Progenitor cell of endocrine pancreas (in vitro differentiated cells): ENCODE results near the gene ANGEL2. TPM values are rescaled to one million over a fixed set of nuclear protein-coding genes. Genes with fewer than 3 reads are reported as not detected.

Experiments
- DNase-seq: peaks from one replicate; pipeline ENCODE4 v3.0.0; 2021; ENCODE audit warnings: low spot score; ENCODE audit not compliant: unreplicated experiment
- H3K27ac Mint-ChIP-seq: 2 replicates; pipeline ENCODE4 v1.8.0; 2021; ENCODE audit warnings: mild to moderate bottlenecking, moderate library complexity, mixed read lengths
- H3K27me3 Mint-ChIP-seq: 2 replicates; pipeline ENCODE4 v1.8.0; 2021; ENCODE audit warnings: mixed read lengths
- H3K36me3 Mint-ChIP-seq: 2 replicates; pipeline ENCODE4 v1.8.0; 2022; ENCODE audit warnings: mixed read lengths; ENCODE audit not compliant: insufficient read depth
- H3K4me1 Mint-ChIP-seq: 2 replicates; pipeline ENCODE4 v1.8.0; 2021; ENCODE audit warnings: low read depth, mixed read lengths
- H3K4me3 Mint-ChIP-seq: 2 replicates; pipeline ENCODE4 v1.8.0; 2021; ENCODE audit warnings: low read depth, mild to moderate bottlenecking, moderate library complexity, mixed read lengths
- H3K9me3 Mint-ChIP-seq: 2 replicates; pipeline ENCODE4 v1.8.0; 2021; ENCODE audit warnings: low read depth, mixed read lengths
- CTCF ChIP-seq: fragments of 200-600 bp; sonication (generic); IDR thresholded peaks from one replicate; pipeline ENCODE4 v1.5.0; 2021; ENCODE audit warnings: antibody characterized with exemption, mild to moderate bottlenecking; ENCODE audit not compliant: unreplicated experiment
- total RNA-seq: library from RNA; stranded (reverse); gene quantifications from 2 replicates; pipeline ENCODE4 v1.2.1, GENCODE V29; 2021

The ANGEL2 gene
- total RNA-seq, 1 donor from 2014 or later, result 50.6 TPM

GRCh38 chr1:213055767-213056166 is 40.1 kb upstream of the ANGEL2 start:
- H3K9me3 Mint-ChIP-seq, result peaks cover 6% of the 10 kb centered on the region

GRCh38 chr1:213054733-213055591 is 39.3 kb upstream of the ANGEL2 start:
- H3K4me1 Mint-ChIP-seq, result peaks cover 26% of the 10 kb centered on the region
- no peak for DNase-seq
- no peak overlapping the region for H3K4me3 Mint-ChIP-seq
- H3K9me3 Mint-ChIP-seq, result peaks cover 14% of the 10 kb centered on the region
- no peak overlapping the region for H3K27ac Mint-ChIP-seq
- H3K36me3 Mint-ChIP-seq, result peaks cover 6% of the 10 kb centered on the region
- TF ChIP-seq CTCF, result no peak
- no peaks in the 10 kb centered on the region for H3K27me3 Mint-ChIP-seq

More at GRCh38 chr1:213055767-213056166, 40.1 kb upstream of the ANGEL2 start:
- Mint-ChIP-seq H3K27ac (no peak overlapping the region), H3K27me3 (no peaks in the 10 kb centered on the region), H3K36me3 (peaks cover 4% of the 10 kb centered on the region), H3K4me1 (peaks cover 20% of the 10 kb centered on the region), H3K4me3 (no peak overlapping the region)
- no peak for DNase-seq
- TF ChIP-seq CTCF, result no peak

GRCh38 chr1:213054142-213054541 is 38.5 kb upstream of the ANGEL2 start:
- Mint-ChIP-seq H3K36me3 (peaks cover 4% of the 10 kb centered on the region), H3K4me1 (peaks cover 26% of the 10 kb centered on the region), H3K9me3 (peaks cover 12% of the 10 kb centered on the region), H3K27me3 (no peaks in the 10 kb centered on the region), H3K4me3 (no peak overlapping the region), H3K27ac (no peak overlapping the region)
- no peak for DNase-seq
- TF ChIP-seq CTCF, result no peak

- no peaks in the 10 kb centered on the region for H3K27me3 Mint-ChIP-seq
- H3K4me1 Mint-ChIP-seq, result peaks cover 26% of the 10 kb centered on the region
- TF ChIP-seq CTCF, result no peak
Measured at GRCh38 chr1:213053455-213053854, 37.8 kb upstream of the ANGEL2 start.

GRCh38 chr1:213051881-213052202 is 36.2 kb upstream of the ANGEL2 start:
- H3K4me3 Mint-ChIP-seq, result peak overlapping the region; percentile 95
- peaks cover 11% of the 10 kb centered on the region for H3K9me3 Mint-ChIP-seq
- no peak for DNase-seq
- H3K4me1 Mint-ChIP-seq, result peaks cover 28% of the 10 kb centered on the region
- no peak for TF ChIP-seq CTCF
- H3K27me3 Mint-ChIP-seq, result no peaks in the 10 kb centered on the region
- H3K27ac Mint-ChIP-seq, result peak overlapping the region; percentile 95
- H3K36me3 Mint-ChIP-seq, result peaks cover 1% of the 10 kb centered on the region

More at GRCh38 chr1:213053455-213053854, 37.8 kb upstream of the ANGEL2 start:
- no peak for DNase-seq
- H3K36me3 Mint-ChIP-seq, result peaks cover 3% of the 10 kb centered on the region
- no peak overlapping the region for H3K27ac Mint-ChIP-seq
- peaks cover 10% of the 10 kb centered on the region for H3K9me3 Mint-ChIP-seq
- H3K4me3 Mint-ChIP-seq, result no peak overlapping the region
